ENCODE measurements around the gene RSPH3. TPM values are rescaled to one million over a fixed set of nuclear protein-coding genes. Genes with fewer than 3 reads are reported as not detected.
"Not testable (repeated sequence)": the region's sequence is repeated elsewhere in the genome, so short reads cannot be mapped to it uniquely, and the experiment has no call there.

RSPH3 gene
- total and polyA plus RNA-seq, 3 experiments from 2014 or later = 3.3 to 4.4 (median 4.2) TPM

GRCh38 chr6:158958504-158959386 lies 41.3 kb downstream of the RSPH3 start:
- H3K36me3 ChIP-seq (ENCODE audit: insufficient read depth, low read length) = no peaks in the 10 kb centered on the region
- ChIA-PET CTCF (interaction anchor here (1.2 to 1.9 kb wide), 11 partner anchors 8 to 267 kb away, joined by 3 to 11 read pairs (median 4); no protein-coding TSS in a partner anchor), POLR2A (interaction anchor here (0.6 to 1.1 kb wide), 4 partner anchors 16 to 399 kb away, joined by 3 to 7 read pairs (median 4); no protein-coding TSS in a partner anchor)
- no peak overlapping the region for H3K4me3 Mint-ChIP-seq
- no peak overlapping the region for H3K27ac ChIP-seq (ENCODE audit: low read depth, low read length)
- H3K9me3 ChIP-seq (ENCODE audit: low read length) = no peaks in the 10 kb centered on the region
- DNase-seq = peak in 1 of 5 donors; percentile 52
- H3K4me3 ChIP-seq (ENCODE audit: low read length) = no peak overlapping the region
- peaks cover 0 to 6% of the 10 kb centered on the region in 2 donors for H3K27me3 Mint-ChIP-seq
- no peaks in the 10 kb centered on the region for H3K4me1 ChIP-seq (ENCODE audit: insufficient read depth, low read length)
- no peaks in the 10 kb centered on the region for H3K27me3 ChIP-seq (ENCODE audit: insufficient read depth, low read length, poor library complexity, severe bottlenecking)
- H3K27ac Mint-ChIP-seq = peak overlapping the region in 3 of 8 donors; percentile 12 to 81 (median 57)
- no peaks in the 10 kb centered on the region for H3K36me3 Mint-ChIP-seq
- peaks cover 0 to 30% (median 4%) of the 10 kb centered on the region in 3 donors for H3K4me1 Mint-ChIP-seq
- no peaks in the 10 kb centered on the region for H3K9me3 Mint-ChIP-seq

- peaks cover 0 to 6% of the 10 kb centered on the region in 2 donors for H3K27me3 Mint-ChIP-seq
- CTCF ChIA-PET = no interaction called here
- H3K4me1 Mint-ChIP-seq = peaks cover 0 to 30% (median 4%) of the 10 kb centered on the region in 3 donors
- Histone ChIP-seq H3K27ac (ENCODE audit: low read depth, low read length) (no peak overlapping the region), H3K4me3 (ENCODE audit: low read length) (no peak overlapping the region), H3K9me3 (ENCODE audit: low read length) (no peaks in the 10 kb centered on the region), H3K36me3 (ENCODE audit: insufficient read depth, low read length) (no peaks in the 10 kb centered on the region), H3K27me3 (ENCODE audit: insufficient read depth, low read length, poor library complexity, severe bottlenecking) (no peaks in the 10 kb centered on the region), H3K4me1 (ENCODE audit: insufficient read depth, low read length) (no peaks in the 10 kb centered on the region)
- H3K9me3 Mint-ChIP-seq = no peaks in the 10 kb centered on the region
- DNase-seq = no peak
- H3K27ac Mint-ChIP-seq = peak overlapping the region in 2 of 8 donors; percentile 12 to 55
- H3K36me3 Mint-ChIP-seq = no peaks in the 10 kb centered on the region
- H3K4me3 Mint-ChIP-seq = peak overlapping the region in 2 of 7 donors; percentile 45 to 53
- POLR2A ChIA-PET = no interaction called here
These were observed 44.7 kb downstream of the RSPH3 start for GRCh38 chr6:158955255-158955654.

- Mint-ChIP-seq H3K9me3 (no peaks in the 10 kb centered on the region), H3K27me3 (peaks cover under 1 to 6% of the 10 kb centered on the region in 2 donors), H3K36me3 (peaks cover 0 to 2% (median 0%) of the 10 kb centered on the region in 3 donors), H3K4me1 (peaks cover 0 to 30% (median 4%) of the 10 kb centered on the region in 3 donors), H3K27ac (peak overlapping the region in 2 of 8 donors; percentile 55 to 86), H3K4me3 (peak overlapping the region in 1 of 7 donors; percentile 53)
- ChIA-PET CTCF (no interaction called here), POLR2A (interaction anchor here (0.5 kb wide), 1 partner anchor 30 kb away, joined by 13 read pairs; no protein-coding TSS in a partner anchor)
- H3K4me3 ChIP-seq (ENCODE audit: low read length) = no peak overlapping the region
- H3K4me1 ChIP-seq (ENCODE audit: insufficient read depth, low read length) = no peaks in the 10 kb centered on the region
- H3K27ac ChIP-seq (ENCODE audit: low read depth, low read length) = no peak overlapping the region
- H3K27me3 ChIP-seq (ENCODE audit: insufficient read depth, low read length, poor library complexity, severe bottlenecking) = no peaks in the 10 kb centered on the region
- DNase-seq = no peak
- no peaks in the 10 kb centered on the region for H3K36me3 ChIP-seq (ENCODE audit: insufficient read depth, low read length)
- no peaks in the 10 kb centered on the region for H3K9me3 ChIP-seq (ENCODE audit: low read length)
These were observed 45.2 kb downstream of the RSPH3 start for GRCh38 chr6:158954753-158955152.

GRCh38 chr6:158952011-158952410 lies 48.0 kb downstream of the RSPH3 start:
- H3K9me3 Mint-ChIP-seq; H3K9me3 ChIP-seq (ENCODE audit: low read length); DNase-seq; H3K27me3 Mint-ChIP-seq; H3K4me1 ChIP-seq (ENCODE audit: insufficient read depth, low read length); H3K36me3 Mint-ChIP-seq; H3K36me3 ChIP-seq (ENCODE audit: insufficient read depth, low read length); H3K4me3 ChIP-seq (ENCODE audit: low read length); POLR2A ChIA-PET; H3K27me3 ChIP-seq (ENCODE audit: insufficient read depth, low read length, poor library complexity, severe bottlenecking); H3K4me3 Mint-ChIP-seq; CTCF ChIA-PET; H3K27ac ChIP-seq (ENCODE audit: low read depth, low read length); H3K27ac Mint-ChIP-seq: not testable (repeated sequence)
- peaks cover 0 to 21% (median 0%) of the 10 kb centered on the region in 3 donors for H3K4me1 Mint-ChIP-seq

GRCh38 chr6:158951565-158951964 lies 48.4 kb downstream of the RSPH3 start:
- POLR2A ChIA-PET; H3K9me3 ChIP-seq (ENCODE audit: low read length); H3K36me3 Mint-ChIP-seq; H3K27me3 ChIP-seq (ENCODE audit: insufficient read depth, low read length, poor library complexity, severe bottlenecking); CTCF ChIA-PET; H3K4me3 Mint-ChIP-seq; H3K27me3 Mint-ChIP-seq; H3K27ac Mint-ChIP-seq; H3K4me1 ChIP-seq (ENCODE audit: insufficient read depth, low read length); H3K27ac ChIP-seq (ENCODE audit: low read depth, low read length); H3K36me3 ChIP-seq (ENCODE audit: insufficient read depth, low read length); H3K9me3 Mint-ChIP-seq; DNase-seq; H3K4me3 ChIP-seq (ENCODE audit: low read length): not testable (repeated sequence)
- H3K4me1 Mint-ChIP-seq = peaks cover 0 to 21% (median 0%) of the 10 kb centered on the region in 3 donors

- Histone ChIP-seq H3K27me3 (ENCODE audit: insufficient read depth, low read length, poor library complexity, severe bottlenecking) (no peaks in the 10 kb centered on the region), H3K36me3 (ENCODE audit: insufficient read depth, low read length) (no peaks in the 10 kb centered on the region), H3K9me3 (ENCODE audit: low read length) (no peaks in the 10 kb centered on the region), H3K27ac (ENCODE audit: low read depth, low read length) (no peak overlapping the region), H3K4me3 (ENCODE audit: low read length) (no peak overlapping the region), H3K4me1 (ENCODE audit: insufficient read depth, low read length) (no peaks in the 10 kb centered on the region)
- H3K36me3 Mint-ChIP-seq = peaks cover 0 to 7% (median 0%) of the 10 kb centered on the region in 3 donors
- DNase-seq = no peak
- POLR2A ChIA-PET = no interaction called here
- no peak overlapping the region for H3K27ac Mint-ChIP-seq
- CTCF ChIA-PET = no interaction called here
- H3K4me3 Mint-ChIP-seq = no peak overlapping the region
- no peaks in the 10 kb centered on the region for H3K4me1 Mint-ChIP-seq
- peaks cover 0 to 9% (median 3%) of the 10 kb centered on the region in 5 donors for H3K9me3 Mint-ChIP-seq
- H3K27me3 Mint-ChIP-seq = peaks cover 6 to 8% of the 10 kb centered on the region in 2 donors
These were observed 52.7 kb downstream of the RSPH3 start for GRCh38 chr6:158947284-158947683.

GRCh38 chr6:158943380-158944032 lies 56.5 kb downstream of the RSPH3 start:
- Histone ChIP-seq H3K4me1 (ENCODE audit: insufficient read depth, low read length) (peaks cover 6% of the 10 kb centered on the region), H3K4me3 (ENCODE audit: low read length) (no peak overlapping the region), H3K27me3 (ENCODE audit: insufficient read depth, low read length, poor library complexity, severe bottlenecking) (no peaks in the 10 kb centered on the region), H3K9me3 (ENCODE audit: low read length) (no peaks in the 10 kb centered on the region), H3K36me3 (ENCODE audit: insufficient read depth, low read length) (no peaks in the 10 kb centered on the region), H3K27ac (ENCODE audit: low read depth, low read length) (no peak overlapping the region)
- no peak overlapping the region for H3K4me3 Mint-ChIP-seq
- H3K36me3 Mint-ChIP-seq = peaks cover 0 to 4% (median 0%) of the 10 kb centered on the region in 3 donors
- ChIA-PET POLR2A (interaction anchor here (1.2 kb wide), 1 partner anchor 15 kb away, joined by 3 read pairs; no protein-coding TSS in a partner anchor), CTCF (no interaction called here)
- peaks cover 0 to 9% (median 3%) of the 10 kb centered on the region in 5 donors for H3K9me3 Mint-ChIP-seq
- no peak for DNase-seq
- peak overlapping the region in 1 of 8 donors; percentile 15 for H3K27ac Mint-ChIP-seq
- H3K4me1 Mint-ChIP-seq = peaks cover 6 to 15% (median 8%) of the 10 kb centered on the region in 3 donors
- H3K27me3 Mint-ChIP-seq = peaks cover 8 to 9% of the 10 kb centered on the region in 2 donors

- ChIA-PET POLR2A (interaction anchor here (0.6 to 1.2 kb wide), 2 partner anchors 16 to 251 kb away, joined by 3 read pairs; no protein-coding TSS in a partner anchor), CTCF (no interaction called here)
- no peaks in the 10 kb centered on the region for H3K9me3 ChIP-seq (ENCODE audit: low read length)
- no peak for DNase-seq
- Mint-ChIP-seq H3K9me3 (peaks cover 0 to 9% (median 3%) of the 10 kb centered on the region in 5 donors), H3K4me3 (no peak overlapping the region), H3K4me1 (peaks cover 6 to 15% (median 8%) of the 10 kb centered on the region in 3 donors), H3K36me3 (peaks cover 0 to 4% (median 0%) of the 10 kb centered on the region in 3 donors), H3K27me3 (peaks cover 8 to 9% of the 10 kb centered on the region in 2 donors), H3K27ac (no peak overlapping the region)
- H3K27ac ChIP-seq (ENCODE audit: low read depth, low read length) = no peak overlapping the region
- no peaks in the 10 kb centered on the region for H3K27me3 ChIP-seq (ENCODE audit: insufficient read depth, low read length, poor library complexity, severe bottlenecking)
- no peaks in the 10 kb centered on the region for H3K36me3 ChIP-seq (ENCODE audit: insufficient read depth, low read length)
- no peak overlapping the region for H3K4me3 ChIP-seq (ENCODE audit: low read length)
- peaks cover 6% of the 10 kb centered on the region for H3K4me1 ChIP-seq (ENCODE audit: insufficient read depth, low read length)
These were observed 57.7 kb downstream of the RSPH3 start for GRCh38 chr6:158942349-158942748.
